CD4-positive, alpha-beta T cell treated with Interleukin-12 subunit alpha and Interleukin-12 subunit beta, for 1 hour (primary cell): ENCODE data around the gene RELCH.

Experiments
- DNase-seq: peaks from one replicate; pipeline ENCODE4 v3.0.0-alpha.2; 2020

Gene RELCH

GRCh38 chr18:62345909-62346308 lies 158.9 kb downstream of the RELCH start:
- DNase-seq = no peak

- no peak for DNase-seq
Observed at GRCh38 chr18:62346333-62347088, 159.5 kb downstream of the RELCH start.

GRCh38 chr18:62347089-62347506 lies 160.0 kb downstream of the RELCH start:
- DNase-seq = no peak

GRCh38 chr18:62348474-62348873 lies 161.4 kb downstream of the RELCH start:
- no peak for DNase-seq

- no peak for DNase-seq
Observed at GRCh38 chr18:62353170-62353569, 166.1 kb downstream of the RELCH start.

GRCh38 chr18:62354151-62354550 lies 167.1 kb downstream of the RELCH start:
- no peak for DNase-seq

- no peak for DNase-seq
Observed at GRCh38 chr18:62357079-62357719, 170.1 kb downstream of the RELCH start.
